Activated CD4-positive, alpha-beta T cell treated with anti-CD3 and anti-CD28 coated beads, Interleukin-2, amount 10 ng/mL, durations not matched to agents 7 days and 5 days (primary cell): ENCODE data around the gene LRRN4. TPM values are rescaled to one million over a fixed set of nuclear protein-coding genes. Genes with fewer than 3 reads are reported as not detected.

Source experiments
- CTCF ChIA-PET: fragments of 350-600 bp; sonication (Branson Sonifier 250); formaldehyde crosslinking; loops from one replicate; lab custom pipeline; 2021; ENCODE audit warnings: antibody characterized with exemption; lab: Charles Lee
- POLR2A ChIA-PET: fragments of 350-600 bp; sonication (Branson Sonifier 250); formaldehyde crosslinking; loops from one replicate; lab custom pipeline; 2021; ENCODE audit warnings: antibody characterized with exemption; lab: Charles Lee
- DNase-seq: peaks from one replicate; pipeline ENCODE4 v3.0.0-alpha.2; 2020
- H3K27ac Mint-ChIP-seq: one replicate; pipeline ENCODE4 v1.8.0; 2021; ENCODE audit warnings: mild to moderate bottlenecking, moderate library complexity, mixed read lengths
- H3K27me3 Mint-ChIP-seq: one replicate; pipeline ENCODE4 v1.8.0; 2021; ENCODE audit warnings: mixed read lengths
- H3K36me3 Mint-ChIP-seq: one replicate; pipeline ENCODE4 v1.8.0; 2021; ENCODE audit warnings: low read depth, mixed read lengths
- H3K4me1 Mint-ChIP-seq: one replicate; pipeline ENCODE4 v1.8.0; 2021; ENCODE audit warnings: mixed read lengths
- H3K4me3 Mint-ChIP-seq: one replicate; pipeline ENCODE4 v1.8.0; 2021; ENCODE audit warnings: mild to moderate bottlenecking, moderate library complexity, mixed read lengths
- H3K9me3 Mint-ChIP-seq: one replicate; pipeline ENCODE4 v1.8.0; 2021; ENCODE audit warnings: mixed read lengths
- total RNA-seq, 2 experiments: library from RNA; stranded (reverse); gene quantifications; one replicate each; pipeline ENCODE4 v1.2.3, GENCODE V29; 2021

Gene LRRN4
- not detected for total RNA-seq

DNA sequence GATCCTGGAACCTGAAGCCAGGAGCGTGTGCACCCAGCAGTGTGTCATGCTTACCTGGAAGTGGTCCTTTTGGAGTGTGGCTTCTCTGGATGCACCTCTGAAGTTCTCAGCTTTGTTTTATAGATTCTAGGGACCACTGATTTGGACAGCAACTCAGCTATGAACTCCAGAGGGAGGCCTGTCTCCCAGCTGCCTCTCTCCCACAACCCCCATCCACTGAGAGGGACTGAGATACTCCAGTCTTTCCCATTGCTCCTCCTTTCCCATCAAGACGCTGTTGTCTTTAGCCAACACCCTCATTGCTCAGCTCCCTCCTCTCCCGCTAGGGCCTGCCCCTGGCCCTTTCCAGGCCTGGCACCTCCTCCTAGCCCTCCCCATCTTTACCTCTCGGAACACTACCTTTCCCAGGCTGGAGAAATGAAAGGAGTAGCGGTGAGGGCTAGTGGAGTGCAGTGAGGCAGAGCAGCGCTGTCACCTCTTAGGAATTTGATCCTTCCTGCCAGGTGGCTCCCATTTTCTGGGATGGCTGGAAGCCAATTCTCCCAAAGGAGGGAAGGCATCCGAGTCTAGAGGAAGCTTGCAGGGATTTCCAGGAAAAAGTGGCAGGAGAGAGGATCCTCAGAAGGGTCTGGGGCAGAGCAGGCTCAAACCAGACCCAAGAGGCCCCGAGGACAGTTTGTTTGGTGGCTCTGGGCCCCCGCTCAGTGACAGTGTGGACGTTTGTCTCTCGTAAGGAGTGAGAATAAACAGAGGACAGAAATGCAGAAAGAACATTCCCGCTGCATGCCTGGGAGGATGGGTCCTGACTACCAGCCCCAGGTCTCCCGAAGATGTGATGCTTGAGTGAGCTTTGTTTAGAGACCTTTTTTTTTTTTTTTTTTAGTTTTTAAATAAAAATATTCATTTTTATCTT is at the start of gene LRRN4:
LRRN4 (minus strand) TSS at position 285 of the 913 bp plus-strand sequence. CDS start 1,261 bp downstream, outside the sequence.
- ChIA-PET POLR2A (no interaction called here), CTCF (no interaction called here)
- Mint-ChIP-seq H3K36me3 (no peaks in the 10 kb centered on the region), H3K27me3 (peaks cover 46% of the 10 kb centered on the region), H3K27ac (no peak within 1 kb of the TSS), H3K4me3 (no peak within 1 kb of the TSS), H3K9me3 (no peaks in the 10 kb centered on the region), H3K4me1 (peaks cover 7% of the 10 kb centered on the region)
- DNase-seq, result no peak

DNA sequence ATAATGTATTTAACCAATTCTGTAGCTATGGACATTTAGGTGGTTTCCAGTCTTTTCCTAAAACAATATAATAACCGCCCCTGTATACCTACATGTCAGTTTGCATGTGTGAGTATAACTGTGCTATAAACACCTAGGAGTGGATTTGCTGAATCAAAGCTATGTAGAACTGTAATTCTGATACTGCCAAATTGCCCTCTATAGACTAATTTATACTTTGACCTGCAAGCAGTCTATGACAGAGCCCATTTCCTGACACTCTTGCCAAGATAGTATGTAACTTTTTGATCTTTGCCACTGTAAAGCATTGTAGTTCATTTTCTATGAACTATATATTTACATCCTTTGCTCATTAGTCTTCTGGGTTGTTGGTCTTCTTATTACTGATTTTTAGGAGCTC is 49.4 kb upstream of the LRRN4 start:
- no peak for DNase-seq
- Mint-ChIP-seq H3K36me3 (no peaks in the 10 kb centered on the region), H3K4me1 (no peaks in the 10 kb centered on the region), H3K4me3 (no peak overlapping the region), H3K9me3 (no peaks in the 10 kb centered on the region), H3K27me3 (peaks cover 17% of the 10 kb centered on the region), H3K27ac (no peak overlapping the region)
- ChIA-PET POLR2A (no interaction called here), CTCF (interaction anchor here (0.7 to 1.0 kb wide), 2 partner anchors 10 to 294 kb away, joined by 3 read pairs; no protein-coding TSS in a partner anchor)

DNA sequence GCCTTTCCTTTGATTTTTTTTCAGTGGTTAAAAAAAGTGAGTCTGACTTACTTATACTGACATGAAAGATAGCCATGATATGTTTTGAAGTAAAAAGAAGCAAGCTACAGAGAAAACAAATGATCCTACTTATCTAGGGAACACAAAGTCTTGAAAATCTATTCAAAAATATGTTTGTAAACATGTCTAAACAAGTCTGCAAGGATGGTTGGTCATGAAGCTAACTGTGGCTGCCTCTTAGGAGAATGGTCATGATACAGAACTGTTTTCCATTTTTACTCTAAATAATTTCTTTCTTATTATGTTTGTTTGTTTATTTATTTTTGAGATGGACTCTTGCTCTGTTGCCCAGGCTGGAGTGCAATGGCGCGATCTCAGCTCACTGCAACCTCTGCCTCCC is 47.5 kb upstream of the LRRN4 start:
- no peak for DNase-seq
- Mint-ChIP-seq H3K27me3 (peaks cover 14% of the 10 kb centered on the region), H3K9me3 (no peaks in the 10 kb centered on the region), H3K4me1 (no peaks in the 10 kb centered on the region), H3K36me3 (no peaks in the 10 kb centered on the region), H3K27ac (no peak overlapping the region), H3K4me3 (no peak overlapping the region)
- CTCF ChIA-PET, result no interaction called here
- POLR2A ChIA-PET, result interaction anchor here (0.6 kb wide), 1 partner anchor 15 kb away, joined by 5 read pairs; no protein-coding TSS in a partner anchor

DNA sequence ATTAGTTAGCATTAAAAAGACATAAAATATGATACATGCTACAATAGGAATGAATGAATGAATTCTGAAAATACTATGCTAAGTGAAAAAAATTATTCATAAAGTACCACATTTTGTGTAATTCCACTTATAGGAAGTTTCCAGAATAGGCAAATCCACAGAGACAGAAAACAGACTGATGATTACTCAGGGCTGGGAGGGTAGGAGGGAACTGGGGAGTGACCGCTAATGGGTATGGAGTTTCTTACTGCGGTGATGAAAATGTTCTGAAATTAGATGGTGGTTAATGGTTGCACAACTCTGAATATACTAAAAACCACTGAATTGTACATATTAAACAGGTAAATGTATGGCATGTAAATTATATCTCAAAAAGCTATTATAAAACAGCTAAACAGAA is 46.4 kb upstream of the LRRN4 start:
- H3K36me3 Mint-ChIP-seq, result no peaks in the 10 kb centered on the region
- peaks cover 11% of the 10 kb centered on the region for H3K27me3 Mint-ChIP-seq
- no peak for DNase-seq
- H3K4me1 Mint-ChIP-seq, result no peaks in the 10 kb centered on the region
- no peak overlapping the region for H3K4me3 Mint-ChIP-seq
- POLR2A ChIA-PET, result no interaction called here
- H3K9me3 Mint-ChIP-seq, result no peaks in the 10 kb centered on the region
- H3K27ac Mint-ChIP-seq, result no peak overlapping the region
- CTCF ChIA-PET, result no interaction called here

DNA sequence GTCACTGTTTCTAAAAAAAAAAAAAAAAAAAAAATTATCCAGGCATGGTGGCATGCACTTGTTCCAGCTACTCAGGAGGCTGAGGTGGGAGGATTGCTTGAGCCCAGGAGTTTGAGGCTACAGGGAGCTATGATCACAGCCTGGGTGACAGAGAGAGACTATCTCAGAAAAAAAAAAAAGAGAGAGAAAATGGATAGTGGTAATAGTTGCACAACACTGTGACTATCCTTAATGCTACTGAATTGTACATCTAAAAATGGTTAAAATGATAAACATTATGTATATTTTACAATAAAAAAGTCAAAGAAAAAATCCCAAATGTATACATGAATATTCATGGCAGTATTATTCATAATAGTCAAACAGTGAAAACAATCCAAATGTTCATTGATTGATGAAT is 46.0 kb upstream of the LRRN4 start:
- Mint-ChIP-seq H3K27me3 (peaks cover 13% of the 10 kb centered on the region), H3K4me1 (no peaks in the 10 kb centered on the region), H3K4me3 (no peak overlapping the region), H3K27ac (no peak overlapping the region), H3K36me3 (no peaks in the 10 kb centered on the region), H3K9me3 (no peaks in the 10 kb centered on the region)
- ChIA-PET POLR2A (no interaction called here), CTCF (interaction anchor here (0.6 kb wide), 1 partner anchor 576 kb away, joined by 4 read pairs; no protein-coding TSS in a partner anchor)
- no peak for DNase-seq

DNA sequence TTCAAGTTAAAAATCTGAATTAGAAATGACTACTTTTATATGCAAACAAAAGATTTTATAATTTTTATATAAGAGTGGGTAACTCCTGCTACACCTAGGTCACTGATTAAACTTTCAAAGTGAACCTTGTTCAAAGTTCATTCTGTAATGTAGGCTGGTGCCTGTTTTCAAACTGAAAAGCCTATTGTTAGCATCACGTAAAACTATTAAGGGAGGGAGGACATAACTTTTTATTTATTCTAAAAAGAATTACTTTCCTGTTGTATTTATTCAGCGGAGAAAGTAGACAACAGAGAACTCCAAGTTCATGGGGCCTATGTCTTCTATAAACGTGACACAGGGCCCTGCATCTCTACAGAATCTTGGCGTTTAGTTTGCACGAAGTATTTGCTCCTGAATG is 41.5 kb upstream of the LRRN4 start:
- ChIA-PET CTCF (no interaction called here), POLR2A (no interaction called here)
- no peak overlapping the region for H3K4me3 Mint-ChIP-seq
- no peak overlapping the region for H3K27ac Mint-ChIP-seq
- H3K36me3 Mint-ChIP-seq, result no peaks in the 10 kb centered on the region
- DNase-seq, result no peak
- H3K27me3 Mint-ChIP-seq, result peaks cover 8% of the 10 kb centered on the region
- H3K4me1 Mint-ChIP-seq, result no peaks in the 10 kb centered on the region
- no peaks in the 10 kb centered on the region for H3K9me3 Mint-ChIP-seq

DNA sequence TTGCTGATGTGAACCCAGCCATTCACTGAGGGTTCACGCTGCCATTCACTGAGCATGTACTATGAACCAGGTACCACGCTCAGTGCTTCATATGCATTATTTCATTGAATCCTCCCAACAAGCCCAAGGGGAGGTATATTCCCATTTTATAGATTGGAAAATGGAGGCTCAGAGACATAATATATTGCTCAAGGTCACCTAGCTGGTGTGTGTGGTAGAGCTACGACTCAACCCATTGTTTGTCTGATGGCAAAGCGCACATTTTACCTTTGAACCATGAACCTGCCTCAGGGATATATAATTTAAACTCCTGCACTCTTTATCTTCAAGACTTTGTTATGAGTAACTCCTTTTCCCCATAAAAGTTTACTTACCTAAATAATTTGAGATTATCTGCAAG is 40.7 kb upstream of the LRRN4 start:
- H3K4me3 Mint-ChIP-seq, result no peak overlapping the region
- no peaks in the 10 kb centered on the region for H3K9me3 Mint-ChIP-seq
- H3K4me1 Mint-ChIP-seq, result no peaks in the 10 kb centered on the region
- DNase-seq, result no peak
- H3K36me3 Mint-ChIP-seq, result no peaks in the 10 kb centered on the region
- H3K27me3 Mint-ChIP-seq, result peaks cover 5% of the 10 kb centered on the region
- ChIA-PET CTCF (interaction anchor here (1.5 kb wide), 1 partner anchor 8 kb away, joined by 3 read pairs; no protein-coding TSS in a partner anchor), POLR2A (no interaction called here)
- no peak overlapping the region for H3K27ac Mint-ChIP-seq

DNA sequence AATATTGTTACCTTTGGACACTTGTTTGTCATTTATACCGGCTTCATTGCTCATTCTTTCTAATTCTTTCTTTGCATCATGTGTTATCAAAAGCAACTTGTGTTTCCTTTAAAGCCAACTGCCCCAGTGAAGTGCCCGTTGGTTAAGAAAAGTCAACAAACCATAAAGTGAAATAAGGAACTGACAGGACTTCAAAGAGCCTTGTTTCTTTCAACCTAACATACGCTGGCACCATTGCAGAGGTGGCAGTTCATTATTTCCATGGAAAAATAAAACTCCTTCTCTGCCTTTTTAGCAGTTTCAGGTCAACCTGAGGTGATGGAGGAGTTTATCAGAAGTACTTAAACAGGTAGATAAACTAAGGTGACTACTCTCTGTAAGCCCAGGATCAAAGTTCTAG is 40.2 kb upstream of the LRRN4 start:
- POLR2A ChIA-PET, result no interaction called here
- Mint-ChIP-seq H3K27me3 (peaks cover 5% of the 10 kb centered on the region), H3K9me3 (no peaks in the 10 kb centered on the region), H3K27ac (no peak overlapping the region), H3K4me3 (no peak overlapping the region), H3K36me3 (no peaks in the 10 kb centered on the region), H3K4me1 (no peaks in the 10 kb centered on the region)
- CTCF ChIA-PET, result interaction anchor here (1.5 kb wide), 1 partner anchor 9 kb away, joined by 3 read pairs; no protein-coding TSS in a partner anchor
- no peak for DNase-seq

DNA sequence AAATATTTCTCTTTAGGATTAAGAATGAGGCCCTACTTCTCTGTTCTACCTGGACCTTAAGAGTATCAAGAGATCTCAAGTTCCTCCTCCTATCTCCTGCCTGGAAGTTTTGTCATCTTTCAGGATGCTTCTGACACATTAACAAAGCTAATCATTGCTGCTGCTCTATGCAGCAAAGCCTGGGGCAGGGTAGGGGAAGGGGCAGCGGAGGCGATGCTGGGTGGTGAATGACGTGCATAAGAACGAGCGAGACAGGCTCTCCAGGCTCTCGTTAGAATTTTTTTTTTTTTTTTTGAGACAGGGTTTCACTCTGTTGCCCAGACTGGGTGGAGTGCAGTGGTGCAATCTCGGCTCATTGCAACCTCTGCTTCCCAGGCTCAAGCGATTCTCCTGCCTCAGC is 37.8 kb upstream of the LRRN4 start:
- ChIA-PET CTCF (no interaction called here), POLR2A (no interaction called here)
- H3K4me3 Mint-ChIP-seq, result no peak overlapping the region
- no peak for DNase-seq
- H3K27ac Mint-ChIP-seq, result no peak overlapping the region
- H3K36me3 Mint-ChIP-seq, result no peaks in the 10 kb centered on the region
- H3K4me1 Mint-ChIP-seq, result no peaks in the 10 kb centered on the region
- peaks cover 5% of the 10 kb centered on the region for H3K27me3 Mint-ChIP-seq
- no peaks in the 10 kb centered on the region for H3K9me3 Mint-ChIP-seq

DNA sequence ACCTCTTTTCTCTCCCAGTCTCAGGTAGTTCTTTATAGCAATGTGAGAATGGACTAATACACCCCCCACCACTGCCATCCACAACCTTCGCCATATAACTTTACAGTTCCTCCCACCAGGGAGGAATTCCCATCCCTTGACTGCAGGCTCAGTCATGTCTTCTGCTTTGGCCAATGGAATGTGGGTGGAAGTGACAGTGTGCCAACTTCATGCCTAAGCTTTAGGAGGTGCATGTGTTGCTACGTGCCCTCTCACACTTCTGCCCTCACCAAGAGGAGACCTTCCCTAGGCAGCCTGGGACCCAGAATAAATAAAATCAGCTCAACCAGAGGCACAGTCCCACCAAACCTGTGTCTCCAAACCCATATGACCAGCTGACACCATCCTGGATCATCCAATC is 33.0 kb upstream of the LRRN4 start:
- Mint-ChIP-seq H3K36me3 (no peaks in the 10 kb centered on the region), H3K4me1 (no peaks in the 10 kb centered on the region), H3K27me3 (peaks cover 2% of the 10 kb centered on the region), H3K27ac (no peak overlapping the region), H3K4me3 (no peak overlapping the region), H3K9me3 (no peaks in the 10 kb centered on the region)
- DNase-seq, result no peak
- ChIA-PET POLR2A (no interaction called here), CTCF (no interaction called here)

DNA sequence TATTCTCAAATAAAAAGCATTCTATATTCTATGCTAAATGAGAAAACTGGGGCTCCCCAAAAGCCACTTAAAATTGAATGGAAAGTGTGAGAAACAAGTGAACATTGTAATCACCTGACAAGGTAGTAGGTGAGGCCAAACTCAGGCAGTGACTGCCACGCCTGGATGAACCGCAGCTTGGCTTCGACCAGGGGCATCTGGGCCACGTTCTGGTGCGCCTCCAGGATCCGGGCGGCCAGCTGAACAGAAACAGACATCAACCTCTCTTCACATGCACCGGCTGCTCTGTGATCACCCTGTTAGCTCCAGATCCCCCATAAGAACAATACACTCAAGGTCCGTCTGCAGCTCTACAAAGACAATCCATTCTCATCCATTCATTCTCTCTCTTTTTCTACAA is 30.1 kb upstream of the LRRN4 start:
- Mint-ChIP-seq H3K27me3 (peaks cover 2% of the 10 kb centered on the region), H3K4me3 (no peak overlapping the region), H3K4me1 (no peaks in the 10 kb centered on the region), H3K27ac (no peak overlapping the region), H3K36me3 (no peaks in the 10 kb centered on the region), H3K9me3 (no peaks in the 10 kb centered on the region)
- POLR2A ChIA-PET, result no interaction called here
- no peak for DNase-seq
- CTCF ChIA-PET, result interaction anchor here (0.6 to 0.7 kb wide), 2 partner anchors 243 to 259 kb away, joined by 4 read pairs; no protein-coding TSS in a partner anchor

DNA sequence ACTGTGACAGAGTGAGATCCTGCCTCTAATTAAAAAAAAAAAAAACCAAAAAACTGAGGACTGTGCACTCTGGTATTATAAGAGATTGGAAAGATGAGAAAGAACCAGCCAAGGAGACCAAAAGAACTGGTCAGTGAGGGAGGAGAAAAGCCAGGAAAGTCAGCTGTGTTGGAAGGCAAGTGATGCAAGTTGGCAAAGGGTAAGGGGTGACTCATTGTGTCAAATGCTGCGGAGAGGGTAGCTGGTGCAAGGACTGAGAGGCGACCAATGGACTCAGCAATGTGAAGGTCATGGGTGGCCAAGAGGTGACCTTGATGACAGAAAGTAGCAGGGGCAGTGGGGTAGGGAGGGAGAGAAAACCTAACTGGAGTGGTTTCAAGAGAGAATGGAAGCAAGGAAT is 27.4 kb upstream of the LRRN4 start:
- H3K4me1 Mint-ChIP-seq, result no peaks in the 10 kb centered on the region
- H3K9me3 Mint-ChIP-seq, result no peaks in the 10 kb centered on the region
- ChIA-PET CTCF (no interaction called here), POLR2A (no interaction called here)
- no peak for DNase-seq
- no peaks in the 10 kb centered on the region for H3K36me3 Mint-ChIP-seq
- no peak overlapping the region for H3K4me3 Mint-ChIP-seq
- peaks cover 2% of the 10 kb centered on the region for H3K27me3 Mint-ChIP-seq
- no peak overlapping the region for H3K27ac Mint-ChIP-seq

DNA sequence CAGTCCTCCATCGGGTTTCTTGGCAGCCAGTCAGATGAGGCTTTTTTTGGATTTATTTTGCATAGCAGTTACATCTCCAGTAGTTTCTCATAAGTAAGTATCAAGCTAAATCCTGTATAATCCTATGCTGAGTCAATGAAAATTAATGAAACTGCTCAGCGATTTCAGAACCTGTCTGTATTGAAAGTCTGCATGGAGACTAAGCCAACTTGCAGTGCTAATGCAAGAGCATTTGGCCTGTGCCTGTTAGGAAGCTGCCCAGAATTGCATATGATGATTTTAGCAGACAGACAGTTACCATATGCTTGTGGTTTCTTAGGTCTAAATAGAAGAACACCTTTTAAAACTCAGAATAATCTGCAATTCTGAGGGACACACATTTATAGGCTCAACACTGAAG is 25.2 kb upstream of the LRRN4 start:
- no peak overlapping the region for H3K4me3 Mint-ChIP-seq
- no peak for DNase-seq
- H3K27ac Mint-ChIP-seq, result no peak overlapping the region
- peaks cover 2% of the 10 kb centered on the region for H3K27me3 Mint-ChIP-seq
- peaks cover 4% of the 10 kb centered on the region for H3K4me1 Mint-ChIP-seq
- CTCF ChIA-PET, result interaction anchor here (1.4 kb wide), 1 partner anchor 551 kb away, joined by 4 read pairs; no protein-coding TSS in a partner anchor
- H3K9me3 Mint-ChIP-seq, result no peaks in the 10 kb centered on the region
- H3K36me3 Mint-ChIP-seq, result no peaks in the 10 kb centered on the region
- POLR2A ChIA-PET, result no interaction called here
